Body of pancreas (tissue), 4 donors: Measurements from ENCODE around the gene OST4. TPM values are rescaled to one million over a fixed set of nuclear protein-coding genes. Genes with fewer than 3 reads are reported as not detected.

ENCODE experiments used
- ATAC-seq: fragments of 150-250 bp; one replicate; pipeline ENCODE4 v1.9.1; 2016
- DNase-seq, 4 donors: peaks; one replicate each; pipeline ENCODE4 v3.0.0-alpha.2; 2019
- H3K27ac ChIP-seq, 4 donors: fragments of 200-600 bp; sonication (generic); 1 replicate in 3 of 4; 2 replicates in 1 of 4; pipeline versions ENCODE4 v1.5.1 to v1.6.1; 2016 to 2019; ENCODE audit warnings: mild to moderate bottlenecking in 1 of 4, mixed read lengths in 1 of 4, moderate library complexity in 1 of 4
- H3K27me3 ChIP-seq, 2 donors: fragments of 200-600 bp; sonication (generic); one replicate each; pipeline ENCODE4 v1.6.0; 2016; ENCODE audit warnings: mild to moderate bottlenecking in 1 of 2
- H3K36me3 ChIP-seq, 2 donors: fragments of 200-600 bp; sonication (generic); replicated peaks in 1 of 2; 2 replicates each; pipeline ENCODE4 v1.5.1; 2016; ENCODE audit warnings: low read depth in 2 of 2; ENCODE audit not compliant: insufficient read depth in 1 of 2
- H3K4me1 ChIP-seq: fragments of 200-600 bp; sonication (generic); one replicate; pipeline ENCODE4 v1.6.0; 2016
- H3K4me3 ChIP-seq, 2 donors: fragments of 200-600 bp; sonication (generic); 1 replicate in 1 of 2; 2 replicates in 1 of 2; pipeline ENCODE4 v1.5.1; 2016 to 2019
- H3K9me3 ChIP-seq, 3 donors: fragments of 200-600 bp; sonication (generic); 1 replicate in 2 of 3; 2 replicates in 1 of 3; pipeline ENCODE4 v1.5.1; 2016
- CTCF ChIP-seq, 7 experiments: fragments of 450-650 bp in 4 of 7; fragments of 200-600 bp in 3 of 7; sonication (generic) in 3 of 7; IDR thresholded peaks; one replicate each; pipeline ENCODE4 v1.5.1; 2016 to 2019; ENCODE audit warnings: antibody characterized with exemption in 7 of 7
- POLR2A ChIP-seq, 3 donors: fragments of 450-650 bp; IDR thresholded peaks; one replicate each; pipeline ENCODE4 v1.6.1; 2016; ENCODE audit warnings: antibody characterized with exemption in 3 of 3, mild to moderate bottlenecking in 2 of 3
- WGBS, 2 donors: methylation state at CpG; one replicate each; pipeline ENCODE4 v1.1.5; 2017; 5-methylcytosine and 5-hydroxymethylcytosine counted together
- intact Hi-C: fragments of 100-400 bp; cut with DNase I; formaldehyde crosslinking; loops from one replicate; pipeline ENCODE4 v1.15.1; 2023
- total RNA-seq, 2 donors: library from RNA; depleted of rRNA; stranded (reverse); fragments of >200 nt; gene quantifications; one replicate each; pipeline ENCODE4 v1.1.0, GENCODE V29; 2016

The OST4 gene
- total RNA-seq, 2 donors from 2014 or later: 103 to 129 TPM

- H3K4me3 ChIP-seq: no peak overlapping the region
- ATAC-seq: peak; percentile 87
- intact Hi-C loops: loop anchor here (10.0 kb wide), 1 partner anchor 209 kb away; the partner anchor contains the start of gene UCN
- 15 to 26% methylated on average over 9 to 18 of the region's 18 CpGs for WGBS, 2 donors
- no peaks in the 10 kb centered on the region for H3K27me3 ChIP-seq
- no peaks in the 10 kb centered on the region for H3K9me3 ChIP-seq
- no peaks in the 10 kb centered on the region for H3K36me3 ChIP-seq
- H3K4me1 ChIP-seq: peaks cover 24% of the 10 kb centered on the region
- DNase-seq: peak; percentile 72 to 82 (median 81)
- TF ChIP-seq CTCF (IDR thresholded peaks at IDR 0.05) (no peak), POLR2A (IDR thresholded peaks at IDR 0.05) (no peak)
- peak overlapping the region; percentile 5 to 51 (median 34) for H3K27ac ChIP-seq
These were observed 24.5 kb upstream of the OST4 start for GRCh38 chr2:27095745-27096651.

DNA sequence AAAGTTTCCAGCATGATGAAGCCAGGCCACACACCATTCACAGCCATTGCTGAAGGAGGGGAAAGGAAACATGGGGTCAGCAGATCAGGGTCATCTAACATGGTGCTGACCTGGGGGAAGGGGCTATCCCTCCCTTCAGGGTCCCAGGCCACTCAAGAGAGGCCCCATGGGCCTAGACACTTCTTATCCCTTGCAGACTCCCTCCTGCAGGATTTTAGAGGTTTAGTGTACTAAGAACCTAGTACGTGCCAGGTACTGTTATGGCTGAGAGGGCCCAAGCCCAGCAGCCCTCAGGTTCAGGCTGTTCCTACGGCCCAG lies 23.9 kb upstream of the OST4 start:
- peaks cover 24% of the 10 kb centered on the region for H3K4me1 ChIP-seq
- ATAC-seq: no peak
- H3K9me3 ChIP-seq: no peaks in the 10 kb centered on the region
- no peak for DNase-seq
- H3K4me3 ChIP-seq: no peak overlapping the region
- no peaks in the 10 kb centered on the region for H3K36me3 ChIP-seq
- H3K27me3 ChIP-seq: no peaks in the 10 kb centered on the region
- peak overlapping the region in 3 of 4 donors; percentile 5 to 51 (median 50) for H3K27ac ChIP-seq
- 83% methylated on average over 2 of the region's 2 CpGs; no CpG with 5 or more reads in 1 of the 2 donors for WGBS, 2 donors
- TF ChIP-seq CTCF (IDR thresholded peaks at IDR 0.05) (no peak), POLR2A (IDR thresholded peaks at IDR 0.05) (no peak)
- intact Hi-C loops: loop anchor here (10.0 kb wide), 1 partner anchor 209 kb away; the partner anchor contains the start of gene UCN

DNA sequence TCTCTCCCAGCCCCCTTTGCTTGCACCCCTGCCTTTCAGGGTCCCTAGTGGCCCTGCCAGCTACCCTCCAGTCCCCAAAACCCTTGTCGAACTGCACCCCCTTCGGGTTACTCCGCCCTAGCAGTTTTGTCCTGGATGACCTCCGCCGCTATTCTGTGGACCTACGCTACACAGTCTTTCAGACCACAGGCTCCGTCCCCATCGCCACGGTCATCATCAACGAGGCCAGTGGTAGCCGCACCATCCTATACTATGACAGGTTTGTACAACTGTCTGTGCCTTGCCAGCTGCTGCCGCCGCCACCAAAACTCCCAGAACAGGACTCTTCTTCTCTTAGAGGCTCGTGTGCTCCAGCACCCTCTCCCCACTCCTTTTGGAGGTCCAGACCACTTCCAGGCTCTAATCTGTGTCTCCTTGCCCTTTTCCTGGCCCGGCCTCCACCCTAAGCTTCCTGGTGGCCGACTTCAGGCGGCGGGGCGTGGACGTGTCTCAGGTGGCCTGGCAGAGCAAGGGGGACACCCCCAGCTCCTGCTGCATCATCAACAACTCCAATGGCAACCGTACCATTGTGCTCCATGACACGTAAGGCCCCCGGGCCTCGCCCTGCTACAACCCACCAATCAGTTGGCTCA lies 23.0 kb upstream of the OST4 start:
- Histone ChIP-seq H3K27me3 (no peaks in the 10 kb centered on the region), H3K27ac (no peak overlapping the region), H3K4me1 (peaks cover 24% of the 10 kb centered on the region), H3K9me3 (no peaks in the 10 kb centered on the region), H3K36me3 (no peaks in the 10 kb centered on the region), H3K4me3 (no peak overlapping the region)
- DNase-seq: no peak
- WGBS, 2 donors: 91 to 93% methylated on average over 20 to 24 of the region's 24 CpGs
- TF ChIP-seq CTCF (IDR thresholded peaks at IDR 0.05) (no peak), POLR2A (IDR thresholded peaks at IDR 0.05) (no peak)
- intact Hi-C loops: loop anchor here (10.0 kb wide), 1 partner anchor 210 kb away; the partner anchor contains the start of gene UCN
- no peak for ATAC-seq

DNA sequence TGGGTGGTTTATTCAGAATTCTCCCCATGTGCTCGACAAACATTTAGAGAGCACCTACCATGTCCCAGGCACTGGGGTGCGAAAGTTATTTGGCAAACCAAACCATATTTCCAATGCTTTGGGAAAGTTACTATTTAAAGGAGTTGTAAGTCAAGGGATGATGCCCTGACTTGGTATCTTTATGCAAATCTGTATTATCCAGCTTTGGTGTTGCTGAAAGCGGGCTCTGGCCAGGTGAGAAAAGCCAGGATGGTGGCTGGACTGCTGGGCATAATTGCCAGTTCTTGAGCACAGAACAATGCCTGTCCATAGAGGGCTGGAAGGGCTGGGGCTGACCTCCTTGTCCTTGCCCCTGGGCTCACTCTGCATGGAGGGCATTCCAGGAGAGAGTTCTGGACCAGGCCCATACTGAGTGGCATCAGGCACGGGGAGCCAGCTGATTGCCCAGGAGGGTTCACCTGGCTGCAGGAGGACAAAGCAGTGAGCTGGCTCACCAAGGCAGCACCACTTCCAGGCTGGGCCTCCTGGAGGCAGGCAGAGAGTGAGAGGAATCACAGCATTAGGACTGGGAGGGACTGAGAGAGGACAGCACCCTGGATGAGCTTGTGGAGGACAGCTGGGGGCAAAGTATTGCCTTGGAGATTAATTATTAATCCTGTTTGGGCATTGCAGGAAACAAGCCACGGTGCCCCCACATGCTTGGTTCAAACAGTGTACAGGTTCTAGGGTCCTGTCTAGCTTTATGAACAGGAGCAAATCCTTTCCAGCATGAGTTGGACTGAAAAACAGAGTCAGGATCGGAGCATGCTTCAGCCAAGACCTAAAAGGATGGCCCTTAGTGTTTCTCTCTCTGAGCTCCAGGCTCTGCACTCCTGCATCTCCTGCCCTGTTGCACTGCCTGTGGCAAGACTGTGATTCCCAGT lies 22.2 kb upstream of the OST4 start:
- peaks cover 24% of the 10 kb centered on the region for H3K4me1 ChIP-seq
- H3K36me3 ChIP-seq: no peaks in the 10 kb centered on the region
- H3K4me3 ChIP-seq: no peak overlapping the region
- WGBS, 2 donors: 79 to 95% methylated on average over 4 to 6 of the region's 6 CpGs
- ATAC-seq (no peak), DNase-seq (no peak)
- intact Hi-C loops: loop anchor here (10.0 kb wide), 1 partner anchor 211 kb away; the partner anchor contains the start of gene UCN
- H3K27ac ChIP-seq: no peak overlapping the region
- no peaks in the 10 kb centered on the region for H3K27me3 ChIP-seq
- TF ChIP-seq POLR2A (IDR thresholded peaks at IDR 0.05) (no peak), CTCF (IDR thresholded peaks at IDR 0.05) (no peak)
- H3K9me3 ChIP-seq: no peaks in the 10 kb centered on the region
